ENCODE results near the gene MAN1C1.

MAN1C1 gene

DNA sequence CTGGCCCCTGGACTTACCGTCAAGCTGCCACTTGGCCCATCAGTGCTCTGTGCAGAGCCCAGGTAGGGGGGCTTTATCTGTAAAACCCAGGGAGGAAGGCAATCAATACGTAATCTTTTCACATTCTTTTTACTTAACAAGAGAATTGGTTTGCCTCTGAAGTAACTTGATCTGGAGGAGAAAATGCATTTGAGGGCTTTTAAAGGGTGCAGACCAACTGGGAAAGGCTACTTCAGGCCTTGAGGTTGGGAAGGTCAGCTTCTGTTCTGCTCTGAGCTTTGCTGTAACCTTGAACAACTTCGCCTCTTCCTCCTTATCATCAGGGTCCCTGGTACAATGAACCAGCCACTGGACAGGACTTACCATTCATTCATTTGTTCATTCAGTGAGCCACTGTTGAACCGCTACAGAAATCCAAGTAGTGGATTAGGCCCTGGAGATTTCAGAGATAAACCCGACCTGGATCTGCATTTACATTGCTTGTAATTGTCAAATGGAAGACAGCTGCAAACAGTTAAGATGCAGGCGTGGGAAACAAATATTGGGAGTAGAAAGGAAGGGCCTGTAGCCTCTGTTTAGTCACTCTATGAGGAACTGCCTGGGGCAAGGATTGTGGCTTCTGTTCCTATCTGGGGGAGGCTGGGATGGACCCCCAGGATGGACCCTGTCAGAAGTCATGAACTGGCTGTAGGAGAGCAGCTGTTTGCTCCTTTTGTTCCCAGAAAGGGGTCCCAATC lies 90.9 kb downstream of the MAN1C1 start:
- no peak for DNase-seq (ENCODE audit: insufficient read length)
- TF ChIP-seq POLR2A (IDR thresholded peaks at IDR 0.05; ENCODE audit: low read depth, low read length) (no peak), POLR2AphosphoS5 (IDR thresholded peaks at IDR 0.05; ENCODE audit: low read depth, low read length) (no peak), TAF1 (IDR thresholded peaks at IDR 0.05; ENCODE audit: borderline replicate concordance, low read depth, low read length) (no peak)
- FAIRE-seq = no peak

DNA sequence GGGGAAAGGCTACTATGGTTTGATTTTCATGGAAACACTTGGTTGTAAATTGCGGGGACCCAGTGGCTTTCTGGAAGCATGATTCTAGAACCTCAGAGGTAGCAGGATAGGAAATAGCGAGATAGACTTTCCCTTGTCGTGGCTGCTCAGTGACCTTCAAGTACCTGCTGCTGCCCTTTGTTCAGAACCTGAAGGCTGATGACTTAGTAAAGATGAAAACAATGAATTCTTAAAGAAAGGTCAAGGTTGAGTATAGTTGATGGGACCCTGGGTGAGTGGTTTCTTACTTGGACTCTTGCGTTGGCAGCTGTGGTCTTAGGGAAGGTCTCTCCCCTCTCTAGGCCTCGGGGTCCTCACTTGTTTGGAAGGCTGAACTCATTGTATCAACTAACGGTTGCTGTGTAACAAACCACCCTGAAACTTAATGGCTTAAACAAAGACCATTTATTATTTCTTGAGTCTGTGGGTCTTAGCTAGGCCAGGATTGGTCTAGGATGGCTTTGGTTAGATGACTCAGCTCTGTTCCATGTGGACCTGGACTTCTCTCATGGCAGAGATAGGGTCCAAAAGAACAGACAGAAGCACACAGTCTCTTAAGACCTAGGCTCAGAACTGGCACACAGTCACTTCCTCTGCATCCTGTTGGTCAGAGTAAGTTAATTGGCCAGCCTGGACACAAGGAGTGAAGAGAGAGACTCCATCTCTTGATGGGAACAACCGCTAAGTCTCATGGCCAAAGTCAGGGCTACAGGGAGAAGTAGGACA lies 94.2 kb downstream of the MAN1C1 start:
- TF ChIP-seq POLR2AphosphoS5 (IDR thresholded peaks at IDR 0.05; ENCODE audit: low read depth, low read length) (no peak), POLR2A (IDR thresholded peaks at IDR 0.05; ENCODE audit: low read depth, low read length) (no peak), TAF1 (IDR thresholded peaks at IDR 0.05; ENCODE audit: borderline replicate concordance, low read depth, low read length) (no peak)
- FAIRE-seq (no peak), DNase-seq (ENCODE audit: insufficient read length) (no peak)

DNA sequence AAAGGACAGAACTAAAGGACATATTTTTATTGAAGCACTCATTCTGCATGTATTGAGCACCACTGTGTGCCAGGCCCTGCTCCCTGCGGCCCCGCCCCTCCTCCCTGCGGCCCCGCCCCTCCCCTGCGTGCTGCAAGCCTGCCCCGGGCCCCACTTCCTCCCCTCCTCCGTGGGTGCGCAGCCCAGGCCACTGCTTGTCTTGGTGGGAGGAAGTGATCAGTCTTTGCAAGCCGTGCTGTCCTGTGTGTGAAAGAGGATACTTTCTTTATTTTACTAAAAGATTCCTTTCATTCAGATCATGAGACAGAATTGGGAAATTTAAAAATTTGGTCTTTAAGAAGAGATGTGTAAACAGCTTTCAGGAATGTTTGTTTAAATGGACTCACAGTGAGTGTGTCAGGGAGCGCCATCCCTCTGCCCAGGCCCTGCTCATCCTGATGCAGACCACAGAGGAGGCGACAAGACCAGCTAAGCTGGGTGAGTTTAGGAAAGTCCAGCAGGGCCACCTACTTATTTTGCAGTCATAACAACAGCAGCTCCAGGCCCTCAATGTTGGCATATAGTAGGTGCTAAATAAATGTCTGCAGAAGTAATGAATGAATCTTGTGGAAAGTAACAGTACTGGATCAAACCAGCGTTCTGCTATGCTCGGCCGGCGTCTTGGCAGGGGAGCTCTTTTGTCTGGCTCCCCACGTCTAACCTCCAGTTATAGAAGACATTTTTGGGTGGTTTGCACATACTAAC lies 95.1 kb downstream of the MAN1C1 start:
- no peak for FAIRE-seq
- TF ChIP-seq POLR2AphosphoS5 (IDR thresholded peaks at IDR 0.05; ENCODE audit: low read depth, low read length) = no peak
- TF ChIP-seq POLR2A (IDR thresholded peaks at IDR 0.05; ENCODE audit: low read depth, low read length) = no peak
- no peak for TF ChIP-seq TAF1 (IDR thresholded peaks at IDR 0.05; ENCODE audit: borderline replicate concordance, low read depth, low read length)
- no peak for DNase-seq (ENCODE audit: insufficient read length)

DNA sequence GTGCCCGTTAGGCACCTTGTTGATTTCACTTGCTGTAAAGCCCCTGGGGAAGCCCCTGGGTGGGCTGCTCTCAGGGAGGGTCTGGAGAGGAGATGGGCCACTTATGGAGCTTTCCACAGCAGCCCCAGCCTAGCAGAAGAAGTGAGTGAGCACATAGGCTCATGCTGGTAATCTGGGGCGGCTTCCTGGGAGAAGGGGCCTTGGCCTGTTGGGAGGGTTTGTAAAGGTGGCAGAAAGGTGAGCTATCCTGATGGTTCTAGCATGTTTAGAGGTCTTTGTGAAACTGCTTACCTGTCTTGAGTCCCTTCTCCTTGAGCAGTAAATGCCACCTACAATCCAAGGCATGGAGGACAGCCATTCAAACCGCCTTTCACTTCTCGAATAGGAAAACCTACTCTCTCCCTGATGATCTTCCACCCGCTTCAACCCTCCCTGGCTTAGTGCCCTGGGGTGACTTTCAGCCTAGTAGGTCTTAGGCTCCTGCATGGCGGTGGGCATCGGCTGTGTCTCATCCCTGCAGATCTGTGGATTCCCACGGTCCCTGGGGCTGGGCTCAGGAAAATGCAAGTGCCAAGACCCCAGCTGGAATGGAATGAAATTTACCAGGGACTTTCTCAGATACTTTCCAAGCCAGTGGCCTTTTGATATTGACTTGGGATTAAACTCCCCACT lies 95.8 kb downstream of the MAN1C1 start:
- no peak for TF ChIP-seq POLR2A (IDR thresholded peaks at IDR 0.05; ENCODE audit: low read depth, low read length)
- TF ChIP-seq TAF1 (IDR thresholded peaks at IDR 0.05; ENCODE audit: borderline replicate concordance, low read depth, low read length) = no peak
- no peak for TF ChIP-seq POLR2AphosphoS5 (IDR thresholded peaks at IDR 0.05; ENCODE audit: low read depth, low read length)
- DNase-seq (ENCODE audit: insufficient read length) (no peak), FAIRE-seq (no peak)

DNA sequence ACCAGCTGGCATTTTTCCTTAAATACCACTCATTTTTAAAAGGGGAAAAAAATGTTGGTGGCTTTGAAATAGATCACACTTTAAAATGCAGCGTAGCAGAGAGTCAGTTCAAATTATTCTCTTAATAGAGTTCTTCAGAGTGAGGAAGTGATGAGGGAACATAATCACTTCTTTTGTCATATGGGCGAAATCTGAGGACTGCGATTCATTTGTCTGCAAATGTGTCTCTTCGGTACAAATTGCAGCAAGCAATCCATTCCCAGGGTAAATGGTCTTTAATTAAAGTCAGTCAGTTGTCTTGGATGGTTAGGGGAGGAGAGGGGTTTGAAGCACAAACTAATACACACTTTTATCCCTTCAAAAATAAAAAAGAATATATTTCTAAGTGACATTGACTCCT lies 97.4 kb downstream of the MAN1C1 start:
- no peak for TF ChIP-seq POLR2AphosphoS5 (IDR thresholded peaks at IDR 0.05; ENCODE audit: low read depth, low read length)
- no peak for TF ChIP-seq TAF1 (IDR thresholded peaks at IDR 0.05; ENCODE audit: borderline replicate concordance, low read depth, low read length)
- no peak for TF ChIP-seq POLR2A (IDR thresholded peaks at IDR 0.05; ENCODE audit: low read depth, low read length)
- DNase-seq (ENCODE audit: insufficient read length) (no peak), FAIRE-seq (no peak)

DNA sequence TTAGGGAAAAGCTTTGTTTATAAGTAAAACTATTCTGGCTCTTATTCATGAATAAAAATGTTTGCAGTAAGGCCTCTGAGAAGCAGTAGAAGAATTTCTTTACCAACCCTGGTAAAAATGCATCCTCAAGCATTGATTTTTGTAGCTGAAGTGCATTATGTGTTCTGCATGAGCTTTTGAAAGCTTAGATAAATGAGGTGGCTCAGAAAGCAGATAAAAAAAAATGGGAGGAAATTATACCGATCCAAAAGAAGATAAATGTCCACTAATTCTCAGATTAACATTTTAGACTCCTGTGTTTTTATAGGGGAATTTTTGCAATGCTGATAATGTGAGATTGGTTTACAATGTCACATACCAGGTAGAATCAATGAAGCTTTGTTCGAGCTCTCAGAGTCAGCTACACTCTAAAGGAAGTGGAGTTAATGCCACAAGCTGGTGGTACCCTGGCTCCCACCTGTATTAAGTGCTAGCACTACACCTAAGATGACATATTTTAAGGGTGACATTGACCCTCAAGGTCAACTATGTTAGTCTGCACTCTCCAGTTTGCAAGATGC lies 97.9 kb downstream of the MAN1C1 start:
- FAIRE-seq (no peak), DNase-seq (ENCODE audit: insufficient read length) (no peak)
- TF ChIP-seq POLR2A (IDR thresholded peaks at IDR 0.05; ENCODE audit: low read depth, low read length) = no peak
- no peak for TF ChIP-seq POLR2AphosphoS5 (IDR thresholded peaks at IDR 0.05; ENCODE audit: low read depth, low read length)
- no peak for TF ChIP-seq TAF1 (IDR thresholded peaks at IDR 0.05; ENCODE audit: borderline replicate concordance, low read depth, low read length)

DNA sequence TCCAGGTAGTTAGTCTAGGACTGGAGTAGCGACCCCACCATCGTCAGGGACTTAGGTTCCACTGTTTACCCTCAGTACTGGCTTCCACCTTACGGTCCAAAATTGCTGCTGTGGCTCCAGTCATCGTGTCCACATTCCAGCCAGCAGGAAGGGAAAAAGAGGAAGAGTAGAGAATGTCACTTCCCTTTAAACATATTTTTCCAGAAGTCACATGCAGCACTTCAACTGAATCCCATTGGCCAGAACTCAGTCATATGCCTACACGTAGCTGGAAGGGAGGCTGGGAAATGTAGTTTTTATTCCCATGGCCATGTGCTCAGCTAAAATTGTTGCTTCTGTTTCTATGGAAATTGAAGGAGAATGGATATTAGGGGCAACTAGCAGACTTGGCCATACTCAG lies 99.3 kb downstream of the MAN1C1 start:
- no peak for FAIRE-seq
- no peak for DNase-seq (ENCODE audit: insufficient read length)

DNA sequence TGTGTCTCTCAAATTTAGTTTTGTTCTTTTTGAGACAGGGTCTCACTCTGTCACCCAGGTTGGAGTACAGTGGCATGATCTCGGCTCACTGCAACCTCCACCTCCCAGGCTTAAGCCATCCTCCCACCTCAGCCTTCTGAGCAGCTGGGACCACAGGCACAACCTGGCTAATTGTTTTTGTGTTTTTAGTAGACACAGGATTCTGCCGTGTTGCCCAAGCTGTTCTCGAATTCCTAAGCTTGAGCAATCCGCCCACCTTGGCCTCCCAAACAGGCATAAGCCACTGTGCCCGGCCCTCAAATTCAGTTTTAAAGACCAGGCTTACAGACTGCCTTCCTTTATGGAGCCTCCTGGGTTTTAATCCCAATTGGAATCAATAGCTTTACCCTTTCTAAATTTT lies 99.7 kb downstream of the MAN1C1 start:
- TF ChIP-seq POLR2AphosphoS5 (IDR thresholded peaks at IDR 0.05; ENCODE audit: low read depth, low read length) (no peak), POLR2A (IDR thresholded peaks at IDR 0.05; ENCODE audit: low read depth, low read length) (no peak), TAF1 (IDR thresholded peaks at IDR 0.05; ENCODE audit: borderline replicate concordance, low read depth, low read length) (no peak)
- FAIRE-seq = no peak
- DNase-seq (ENCODE audit: insufficient read length) = no peak

More for the DNA sequence above, 99.3 kb downstream of the MAN1C1 start:
- TF ChIP-seq POLR2AphosphoS5 (IDR thresholded peaks at IDR 0.05; ENCODE audit: low read depth, low read length) = no peak
- TF ChIP-seq POLR2A (IDR thresholded peaks at IDR 0.05; ENCODE audit: low read depth, low read length) = no peak
- TF ChIP-seq TAF1 (IDR thresholded peaks at IDR 0.05; ENCODE audit: borderline replicate concordance, low read depth, low read length) = no peak

DNA sequence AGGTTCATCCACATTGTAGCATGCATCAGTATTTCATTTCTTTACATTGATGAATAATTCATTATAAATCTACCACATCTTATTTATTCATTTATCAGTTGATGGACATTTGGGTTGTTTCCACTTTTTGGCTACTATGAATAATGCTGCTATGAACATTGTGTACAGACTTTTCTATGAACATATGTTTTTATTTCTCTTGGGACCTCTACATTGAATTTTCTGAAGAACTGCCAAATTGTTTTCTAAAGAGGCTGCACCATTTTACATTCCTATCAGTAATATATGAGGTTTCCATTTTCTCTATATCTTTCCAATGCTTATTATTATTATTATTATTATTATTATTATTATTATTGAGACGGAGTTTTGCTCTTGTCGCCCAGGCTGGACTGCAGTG lies 102.1 kb downstream of the MAN1C1 start:
- DNase-seq (ENCODE audit: insufficient read length) = no peak
- TF ChIP-seq POLR2A (IDR thresholded peaks at IDR 0.05; ENCODE audit: low read depth, low read length) = no peak
- FAIRE-seq = no peak

DNA sequence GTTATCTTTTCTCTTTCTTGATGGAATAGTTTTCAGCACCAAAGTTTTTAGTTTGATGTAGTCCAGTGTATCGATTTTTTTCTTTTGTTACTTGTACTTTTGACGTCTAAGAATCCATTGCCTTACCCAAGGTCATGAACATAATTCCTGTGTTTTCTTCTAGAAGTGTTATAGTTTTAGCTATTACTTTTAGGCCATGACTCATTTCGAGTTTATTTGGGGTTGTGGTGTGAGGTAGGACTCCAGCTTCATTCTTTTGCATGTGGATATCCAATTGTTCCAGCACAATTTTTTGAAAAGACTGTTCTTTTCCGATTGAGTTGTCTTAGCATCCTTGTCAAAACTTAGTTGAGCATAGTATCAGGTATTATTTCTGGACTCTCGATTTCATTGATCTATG lies 104.0 kb downstream of the MAN1C1 start:
- no peak for FAIRE-seq
- no peak for DNase-seq (ENCODE audit: insufficient read length)
- TF ChIP-seq TAF1 (IDR thresholded peaks at IDR 0.05; ENCODE audit: borderline replicate concordance, low read depth, low read length) (no peak), POLR2A (IDR thresholded peaks at IDR 0.05; ENCODE audit: low read depth, low read length) (no peak), POLR2AphosphoS5 (IDR thresholded peaks at IDR 0.05; ENCODE audit: low read depth, low read length) (no peak)

Measured in GM12892 (cell line).